Endothelial cell of umbilical vein (primary cell): ENCODE measurements around the gene RUSC2. TPM values are rescaled to one million over a fixed set of nuclear protein-coding genes. Genes with fewer than 3 reads are reported as not detected.
"Not testable (repeated sequence)": the region's sequence is repeated elsewhere in the genome, so short reads cannot be mapped to it uniquely, and the experiment has no call there.

ENCODE experiments used
- BruUV-seq: library from RNA; stranded (reverse); fragments of 400-500 nt; replicated peaks from 2 replicates; lab custom pipeline; 2021; lab: Mats Ljungman, UMichigan
- CTCF ChIA-PET: fragments of 300-600, 350-600 bp; sonication (Branson Sonifier 250); formaldehyde crosslinking; loops from one replicate; lab custom pipeline; 2021; ENCODE audit warnings: antibody characterized with exemption, inconsistent platforms; lab: Charles Lee
- POLR2A ChIA-PET: fragments of 300-600, 350-600 bp; sonication (Branson Sonifier 250); formaldehyde crosslinking; loops from one replicate; lab custom pipeline; 2021; ENCODE audit warnings: antibody characterized with exemption, inconsistent platforms; lab: Charles Lee
- DNase-seq: peaks from one replicate; pipeline ENCODE4 v3.0.0-alpha.2; 2011; ENCODE audit warnings: low read depth, low spot score
- FAIRE-seq: peaks from 2 replicates; lab custom pipeline; 2011; peaks lifted over from hg19 to GRCh38; lab: Jason Lieb, UNC
- H2AFZ ChIP-seq: 2 replicates; pipeline ENCODE4 v1.6.0; 2012; ENCODE audit warnings: low read depth, low read length, control low read depth, inconsistent platforms
- H3K27ac ChIP-seq: 2 replicates; pipeline ENCODE4 v1.5.1; 2011; ENCODE audit warnings: low read depth, mild to moderate bottlenecking, control low read depth, low read length, moderate library complexity; ENCODE audit not compliant: insufficient read depth
- H3K27me3 ChIP-seq, 2 experiments: 2 replicates each; pipeline versions ENCODE4 v1.6.0 to v1.6.1; 2011; ENCODE audit warnings: low read length in 2 of 2, mixed read lengths in 1 of 2; ENCODE audit not compliant: control insufficient read depth in 2 of 2, insufficient read depth in 2 of 2
- H3K36me3 ChIP-seq, 2 experiments: 2 replicates in 1 of 2; 3 replicates in 1 of 2; pipeline ENCODE4 v1.5.1; 2011; ENCODE audit warnings: low read length in 2 of 2, mild to moderate bottlenecking in 1 of 2, moderate library complexity in 1 of 2; ENCODE audit not compliant: control insufficient read depth in 2 of 2, insufficient read depth in 2 of 2; ENCODE audit errors: extremely low read depth in 1 of 2
- H3K4me1 ChIP-seq: 3 replicates; pipeline ENCODE4 v1.5.1; 2011; ENCODE audit warnings: mild to moderate bottlenecking, low read length; ENCODE audit not compliant: control insufficient read depth, insufficient read depth; ENCODE audit errors: extremely low read depth
- H3K4me2 ChIP-seq: 2 replicates; pipeline ENCODE4 v1.6.1; 2011; ENCODE audit warnings: low read length, control low read depth, mixed read lengths; ENCODE audit not compliant: insufficient read depth
- H3K4me3 ChIP-seq, 3 experiments: fragments of 200-600 bp in 1 of 3; sonication (generic), shearing (Covaris generic) in 1 of 3; replicated peaks in 1 of 3; 2 replicates each; pipeline ENCODE4 v1.5.1; 2011 to 2016; ENCODE audit warnings: control low read depth in 3 of 3, low read length in 3 of 3, mild to moderate bottlenecking in 2 of 3, inconsistent platforms in 1 of 3, low read depth in 1 of 3, moderate library complexity in 1 of 3; ENCODE audit not compliant: insufficient read depth in 1 of 3
- H3K79me2 ChIP-seq: 2 replicates; pipeline ENCODE4 v1.6.0; 2012; ENCODE audit warnings: low read length, inconsistent platforms; ENCODE audit not compliant: control insufficient read depth, insufficient read depth
- H3K9ac ChIP-seq: replicated peaks from 2 replicates; pipeline ENCODE3; 2011; ENCODE audit warnings: low read length, control low read depth; ENCODE audit not compliant: insufficient read depth; ENCODE audit errors: extremely low read depth
- H3K9me1 ChIP-seq: replicated peaks from 3 replicates; pipeline ENCODE4 v1.6.0; 2011; ENCODE audit warnings: mild to moderate bottlenecking, low read length; ENCODE audit not compliant: control insufficient read depth, insufficient read depth; ENCODE audit errors: extremely low read depth
- H3K9me3 ChIP-seq: replicated peaks from 2 replicates; pipeline ENCODE4 v1.5.1; 2012; ENCODE audit warnings: low read length, inconsistent platforms; ENCODE audit not compliant: control insufficient read depth, insufficient read depth
- H4K20me1 ChIP-seq: replicated peaks from 2 replicates; pipeline ENCODE3; 2011; ENCODE audit warnings: mild to moderate bottlenecking, low read length; ENCODE audit not compliant: control insufficient read depth, insufficient read depth; ENCODE audit errors: extremely low read depth
- CTCF ChIP-seq, 2 donors: IDR thresholded peaks; 1 replicate in 1 of 2; 2 replicates in 1 of 2; pipeline ENCODE4 v1.5.1; 2011; ENCODE audit warnings: low read length in 2 of 2, mild to moderate bottlenecking in 2 of 2, moderate library complexity in 2 of 2, control low read depth in 1 of 2, inconsistent platforms in 1 of 2, low read depth in 1 of 2; ENCODE audit not compliant: insufficient read depth in 1 of 2; ENCODE audit errors: extremely low read depth in 1 of 2
- MAX ChIP-seq: IDR thresholded peaks from 2 replicates; pipeline ENCODE4 v1.6.1; 2011; ENCODE audit not compliant: insufficient read depth, insufficient read length
- POLR2AphosphoS5 ChIP-seq: IDR thresholded peaks from 2 replicates; pipeline ENCODE4 v1.6.1; 2012; ENCODE audit warnings: low read depth, mild to moderate bottlenecking, control low read depth, low read length, moderate library complexity; ENCODE audit not compliant: insufficient read depth
- dilution Hi-C: fragments of 300-500 bp; cut with MboI; formaldehyde crosslinking; loops from one replicate; pipeline ENCODE4 v1.15.0; 2019; ENCODE audit warnings: low sequenced_read_pairs; ENCODE audit not compliant: extremely low pct_ligation_motif_present
- intact Hi-C: fragments of 100-400 bp; cut with micrococcal nuclease; formaldehyde crosslinking; loops from one replicate; pipeline ENCODE4 v1.10.0; 2022
- polyA plus RNA-seq, 4 experiments: library from polyadenylated mRNA; depleted of rRNA in 3 of 4; stranded (reverse) in 3 of 4; unstranded in 1 of 4; fragments of >200 nt; gene quantifications; 2 replicates each; pipeline versions ENCODE4 v1.2.1 to v1.2.3, GENCODE V29; 2011 to 2012; ENCODE audit warnings: missing spikeins in 1 of 4
- total RNA-seq: library from RNA; stranded (reverse); gene quantifications from 2 replicates; pipeline ENCODE4 v1.2.3, GENCODE V29; 2021

The RUSC2 gene
- total and polyA plus RNA-seq, 2 donors (not counting 3 experiments of a cell fraction or from before 2014, with no cell fraction given), result 26.1 to 46.2 TPM

GRCh38 chr9:35477211-35477855 lies 12.6 kb upstream of the RUSC2 start:
- H3K4me1 ChIP-seq, H2AFZ ChIP-seq, H4K20me1 ChIP-seq, H3K36me3 ChIP-seq, H3K4me3 ChIP-seq, BruUV-seq, dilution Hi-C loops, H3K9me1 ChIP-seq, H3K79me2 ChIP-seq, H3K27me3 ChIP-seq, H3K4me2 ChIP-seq, POLR2A ChIA-PET, H3K27ac ChIP-seq, H3K9me3 ChIP-seq, H3K9ac ChIP-seq: not testable (repeated sequence)
- FAIRE-seq (peak; percentile 94), DNase-seq (peak; percentile 74)
- CTCF ChIA-PET, result interaction anchor here (0.9 to 7.4 kb wide), 10 partner anchors 76 to 578 kb away, joined by 3 to 233 read pairs (median 7); partner anchors contain the start of genes ATOSB and VCP
- peak; percentile 79 to 80 for TF ChIP-seq CTCF (IDR thresholded peaks at IDR 0.05; ENCODE audit: extremely low read depth in 1 of 2, insufficient read depth in 1 of 2, low read depth in 1 of 2, low read length in 2 of 2)
- intact Hi-C loops, result loop anchor here (1.0 to 5.0 kb wide), 7 partner anchors 145 to 715 kb away; partner anchors contain the start of genes PIGO and VCP

- dilution Hi-C loops, result no loop called here
- BruUV-seq, result no TSS peak
- POLR2A ChIA-PET, result no interaction called here
Observed at GRCh38 chr9:35478871-35479270, 11.0 kb upstream of the RUSC2 start.

More at GRCh38 chr9:35478871-35479270, 11.0 kb upstream of the RUSC2 start:
- no peaks in the 10 kb centered on the region for H3K9me1 ChIP-seq
- intact Hi-C loops, result loop anchor here (5.0 kb wide), 2 partner anchors 147 to 717 kb away; no protein-coding TSS in a partner anchor
- no peak overlapping the region for H3K9ac ChIP-seq
- H3K4me3 ChIP-seq, result no peak overlapping the region
- H3K9me3 ChIP-seq, result no peaks in the 10 kb centered on the region
- H3K36me3 ChIP-seq, result no peaks in the 10 kb centered on the region
- H3K79me2 ChIP-seq, result no peaks in the 10 kb centered on the region
- H3K27me3 ChIP-seq, result no peaks in the 10 kb centered on the region
- peak overlapping the region; percentile 14 for H3K4me2 ChIP-seq
- no peaks in the 10 kb centered on the region for H4K20me1 ChIP-seq
- TF ChIP-seq MAX (no peak), POLR2AphosphoS5 (no peak)
- no peak overlapping the region for H3K27ac ChIP-seq
- H3K4me1 ChIP-seq, result peaks cover 5% of the 10 kb centered on the region
- FAIRE-seq (no peak), DNase-seq (peak; percentile 38)
- peak overlapping the region; percentile 84 for H2AFZ ChIP-seq
- CTCF ChIA-PET, result interaction anchor here (0.7 to 7.4 kb wide), 25 partner anchors 8 to 718 kb away, joined by 3 to 233 read pairs (median 5); partner anchors contain the start of genes ATOSB, PIGO, RUSC2 and STOML2
